ENCODE measurements around the gene SYNM. TPM values are rescaled to one million over a fixed set of nuclear protein-coding genes. Genes with fewer than 3 reads are reported as not detected.

Gene SYNM
- total and polyA plus RNA-seq, 2 experiments from 2014 or later = 9.7 to 13.8 TPM

DNA sequence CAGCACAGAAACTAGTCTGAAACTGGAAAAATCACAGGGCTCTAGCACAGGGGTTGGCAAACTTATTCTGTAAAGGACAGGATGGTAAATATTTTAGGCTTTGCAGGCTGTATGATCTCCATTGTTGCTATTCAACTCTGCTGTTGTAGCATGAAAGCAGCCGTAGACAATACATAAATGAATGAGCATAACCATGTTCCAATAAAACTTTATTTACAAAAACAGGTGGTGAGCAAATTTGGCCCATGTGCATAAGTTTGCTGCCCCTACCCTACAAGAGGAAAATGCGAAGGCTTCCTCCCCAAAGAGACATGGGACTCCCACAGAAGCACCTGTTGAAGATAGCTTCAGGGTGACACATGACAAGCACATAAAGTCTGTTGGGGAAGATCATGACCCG is 59.2 kb downstream of the SYNM start:
- no peaks in the 10 kb centered on the region for H3K9me3 ChIP-seq (ENCODE audit: low read depth)
- no peaks in the 10 kb centered on the region for H3K79me2 ChIP-seq
- no peak overlapping the region for H3K27ac ChIP-seq
- peaks cover 3% of the 10 kb centered on the region for H3K4me1 ChIP-seq (ENCODE audit: insufficient read depth)
- no peaks in the 10 kb centered on the region for H3K27me3 ChIP-seq
- no peak overlapping the region for H2AFZ ChIP-seq
- TF ChIP-seq, protein P1, sequence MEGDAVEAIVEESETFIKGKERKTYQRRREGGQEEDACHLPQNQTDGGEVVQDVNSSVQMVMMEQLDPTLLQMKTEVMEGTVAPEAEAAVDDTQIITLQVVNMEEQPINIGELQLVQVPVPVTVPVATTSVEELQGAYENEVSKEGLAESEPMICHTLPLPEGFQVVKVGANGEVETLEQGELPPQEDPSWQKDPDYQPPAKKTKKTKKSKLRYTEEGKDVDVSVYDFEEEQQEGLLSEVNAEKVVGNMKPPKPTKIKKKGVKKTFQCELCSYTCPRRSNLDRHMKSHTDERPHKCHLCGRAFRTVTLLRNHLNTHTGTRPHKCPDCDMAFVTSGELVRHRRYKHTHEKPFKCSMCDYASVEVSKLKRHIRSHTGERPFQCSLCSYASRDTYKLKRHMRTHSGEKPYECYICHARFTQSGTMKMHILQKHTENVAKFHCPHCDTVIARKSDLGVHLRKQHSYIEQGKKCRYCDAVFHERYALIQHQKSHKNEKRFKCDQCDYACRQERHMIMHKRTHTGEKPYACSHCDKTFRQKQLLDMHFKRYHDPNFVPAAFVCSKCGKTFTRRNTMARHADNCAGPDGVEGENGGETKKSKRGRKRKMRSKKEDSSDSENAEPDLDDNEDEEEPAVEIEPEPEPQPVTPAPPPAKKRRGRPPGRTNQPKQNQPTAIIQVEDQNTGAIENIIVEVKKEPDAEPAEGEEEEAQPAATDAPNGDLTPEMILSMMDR (IDR thresholded peaks at IDR 0.05; ENCODE audit: poor library complexity) = no peak
- TF ChIP-seq EZH2 (IDR thresholded peaks at IDR 0.05; ENCODE audit: borderline replicate concordance) = no peak
- WGBS (ENCODE audit: low lambda C conversion rate, missing lambda C conversion rate) = 95% methylated on average over 3 of the region's 3 CpGs
- no peaks in the 10 kb centered on the region for H4K20me1 ChIP-seq (ENCODE audit: insufficient read depth, poor library complexity, severe bottlenecking)
- DNase-seq (ENCODE audit: low spot score) = no peak
- no peak overlapping the region for H3K4me3 ChIP-seq
- H3K4me2 ChIP-seq = no peak overlapping the region
- no peaks in the 10 kb centered on the region for H3K9me2 ChIP-seq (replicated peaks; ENCODE audit: insufficient read depth)
- H3K36me3 ChIP-seq (replicated peaks; ENCODE audit: insufficient read depth, low read depth) = no peaks in the 10 kb centered on the region

DNA sequence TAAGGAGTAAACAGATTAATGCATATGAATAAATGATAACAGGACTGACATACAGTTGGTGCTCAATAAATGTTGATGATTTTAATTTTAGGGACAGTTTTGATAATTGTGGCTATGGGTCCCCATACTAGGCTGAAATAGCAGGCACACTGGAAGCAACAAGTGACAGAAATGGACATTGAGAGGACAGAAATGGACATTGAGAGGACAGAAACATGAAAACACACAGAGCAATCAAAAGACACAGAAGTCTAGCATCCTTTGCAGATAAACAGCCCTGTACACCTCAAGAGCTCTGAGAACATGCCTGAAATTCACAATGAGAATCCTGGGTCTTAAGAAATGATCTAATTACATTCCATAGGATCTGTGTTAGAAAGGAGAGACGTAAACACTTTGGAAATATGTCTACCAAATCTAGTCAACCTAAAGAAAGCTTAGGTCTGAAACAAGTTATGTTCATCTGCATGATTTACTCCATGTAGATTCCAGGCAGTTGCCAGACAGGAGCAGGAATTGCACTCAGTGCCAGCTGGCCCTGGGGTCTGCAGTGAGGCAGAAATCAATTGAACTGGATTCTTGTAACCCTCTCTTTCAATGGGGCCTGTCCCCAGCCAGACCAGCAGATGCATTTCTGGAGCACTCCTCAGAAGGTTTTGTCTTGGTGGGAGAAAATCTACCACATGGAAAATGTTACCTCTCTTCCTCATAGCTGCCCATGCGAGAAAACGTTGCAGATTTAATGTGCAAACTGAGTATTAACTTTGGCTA is 60.3 kb downstream of the SYNM start:
- no peak for DNase-seq (ENCODE audit: low spot score)
- H3K4me2 ChIP-seq = no peak overlapping the region
- WGBS (ENCODE audit: low lambda C conversion rate, missing lambda C conversion rate) = 89% methylated on average over 3 of the region's 3 CpGs
- no peak overlapping the region for H3K27ac ChIP-seq
- H3K27me3 ChIP-seq = no peaks in the 10 kb centered on the region
- TF ChIP-seq EZH2 (IDR thresholded peaks at IDR 0.05; ENCODE audit: borderline replicate concordance) (no peak), EZH2phosphoT487 (IDR thresholded peaks at IDR 0.05; ENCODE audit: low read depth, severe bottlenecking, unreplicated experiment) (no peak)
- TF ChIP-seq, protein P1 (IDR thresholded peaks at IDR 0.05; ENCODE audit: poor library complexity) = no peak
- no peaks in the 10 kb centered on the region for H4K20me1 ChIP-seq (ENCODE audit: insufficient read depth, poor library complexity, severe bottlenecking)
- H3K9me3 ChIP-seq (ENCODE audit: low read depth) = no peaks in the 10 kb centered on the region
- no peaks in the 10 kb centered on the region for H3K9me2 ChIP-seq (replicated peaks; ENCODE audit: insufficient read depth)
- no peak overlapping the region for H2AFZ ChIP-seq
- H3K36me3 ChIP-seq (replicated peaks; ENCODE audit: insufficient read depth, low read depth) = no peaks in the 10 kb centered on the region
- no peaks in the 10 kb centered on the region for H3K79me2 ChIP-seq
- no peak overlapping the region for H3K4me3 ChIP-seq
- H3K4me1 ChIP-seq (ENCODE audit: insufficient read depth) = peaks cover 7% of the 10 kb centered on the region

DNA sequence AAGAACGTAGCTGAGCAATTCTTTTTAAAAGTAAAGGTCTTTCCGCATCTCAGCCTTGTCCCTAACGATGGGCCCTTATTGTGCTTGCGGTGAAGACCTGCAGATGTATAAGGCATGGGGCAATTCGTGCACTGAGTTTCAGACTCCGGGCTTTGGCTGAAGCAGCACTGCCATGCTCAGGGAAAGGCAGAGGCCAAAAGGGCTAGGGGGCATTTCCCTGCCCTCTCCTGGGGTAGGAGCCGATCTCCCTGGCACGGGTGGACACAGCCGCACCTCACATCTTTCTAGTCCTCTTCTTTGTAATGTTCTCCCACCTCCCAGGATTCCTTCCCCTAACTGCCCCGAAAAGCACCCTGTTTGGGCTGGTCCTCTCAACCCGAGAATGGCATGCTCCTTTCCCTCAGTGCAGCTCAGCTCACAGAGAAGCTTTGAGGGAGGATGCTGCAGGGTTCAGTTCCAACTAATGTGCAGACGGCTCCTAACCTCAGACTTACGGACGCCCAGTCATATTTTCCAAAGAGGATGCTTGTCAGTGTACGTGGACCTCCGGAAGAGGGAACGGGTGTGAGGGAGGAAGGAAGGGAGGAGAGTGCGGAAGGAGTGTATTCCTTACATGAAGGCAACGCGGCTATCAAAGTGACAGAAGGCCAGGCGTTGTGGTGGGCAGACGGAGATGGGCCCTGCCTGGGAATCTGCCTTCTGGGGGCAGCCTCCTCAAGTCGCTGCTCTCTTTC is 61.2 kb downstream of the SYNM start:
- H2AFZ ChIP-seq = no peak overlapping the region
- TF ChIP-seq EZH2 (IDR thresholded peaks at IDR 0.05; ENCODE audit: borderline replicate concordance) = no peak
- no peak for TF ChIP-seq EZH2phosphoT487 (IDR thresholded peaks at IDR 0.05; ENCODE audit: low read depth, severe bottlenecking, unreplicated experiment)
- TF ChIP-seq, protein P1 (IDR thresholded peaks at IDR 0.05; ENCODE audit: poor library complexity) = no peak
- H3K4me3 ChIP-seq = no peak overlapping the region
- no peak overlapping the region for H3K4me2 ChIP-seq
- no peaks in the 10 kb centered on the region for H3K36me3 ChIP-seq (replicated peaks; ENCODE audit: insufficient read depth, low read depth)
- no peaks in the 10 kb centered on the region for H3K9me3 ChIP-seq (ENCODE audit: low read depth)
- 88% methylated on average over 21 of the region's 23 CpGs for WGBS (ENCODE audit: low lambda C conversion rate, missing lambda C conversion rate)
- H3K4me1 ChIP-seq (ENCODE audit: insufficient read depth) = peaks cover 7% of the 10 kb centered on the region
- H3K27ac ChIP-seq = no peak overlapping the region
- no peak for DNase-seq (ENCODE audit: low spot score)
- no peaks in the 10 kb centered on the region for H3K27me3 ChIP-seq
- no peaks in the 10 kb centered on the region for H3K79me2 ChIP-seq
- no peaks in the 10 kb centered on the region for H4K20me1 ChIP-seq (ENCODE audit: insufficient read depth, poor library complexity, severe bottlenecking)
- H3K9me2 ChIP-seq (replicated peaks; ENCODE audit: insufficient read depth) = no peaks in the 10 kb centered on the region

All from hepatocyte (in vitro differentiated cells).